Activated naive CD8-positive, alpha-beta T cell treated with anti-CD3 and anti-CD28 coated beads, Interleukin-2, amount 50 U/mL, for 16 hours (primary cell): ENCODE measurements around the gene GGA2.
"Not testable (repeated sequence)": the region's sequence is repeated elsewhere in the genome, so short reads cannot be mapped to it uniquely, and the experiment has no call there.

Source experiments
- DNase-seq: peaks from one replicate; pipeline ENCODE4 v3.0.0-alpha.2; 2020; ENCODE audit warnings: low read depth, low spot score

The GGA2 gene

GRCh38 chr16:23523876-23524385 lies 13.6 kb upstream of the GGA2 start:
- no peak for DNase-seq

GRCh38 chr16:23523321-23523720 lies 13.0 kb upstream of the GGA2 start:
- DNase-seq, result no peak

- DNase-seq, result no peak
Measured at GRCh38 chr16:23521965-23522364, 11.7 kb upstream of the GGA2 start.

- DNase-seq, result no peak
Measured at GRCh38 chr16:23521037-23521743, 10.9 kb upstream of the GGA2 start.

- no peak for DNase-seq
Measured at GRCh38 chr16:23520500-23520899, 10.2 kb upstream of the GGA2 start.

- DNase-seq, result no peak
Measured at GRCh38 chr16:23519282-23519681, 9.0 kb upstream of the GGA2 start.

- DNase-seq, result no peak
Measured at GRCh38 chr16:23518435-23518891, 8.2 kb upstream of the GGA2 start.

GRCh38 chr16:23516366-23517137 lies 6.3 kb upstream of the GGA2 start:
- DNase-seq, result no peak

GRCh38 chr16:23515881-23516280 lies 5.6 kb upstream of the GGA2 start:
- DNase-seq, result no peak

- no peak for DNase-seq
Measured at GRCh38 chr16:23514381-23515152, 4.3 kb upstream of the GGA2 start.

- DNase-seq, result no peak
Measured at GRCh38 chr16:23512168-23512695, 1.9 kb upstream of the GGA2 start.

GRCh38 chr16:23511731-23512130 lies 1.4 kb upstream of the GGA2 start:
- no peak for DNase-seq

- DNase-seq, result not testable (repeated sequence)
Measured at GRCh38 chr16:23510915-23511270, 599 bp upstream of the GGA2 start.

GRCh38 chr16:23509782-23510163 lies 521 bp downstream of the GGA2 start:
- DNase-seq, result no peak

- DNase-seq, result no peak
Measured at GRCh38 chr16:23509441-23509754, 896 bp downstream of the GGA2 start.

- no peak for DNase-seq
Measured at GRCh38 chr16:23508589-23509440, 1.5 kb downstream of the GGA2 start.

- DNase-seq, result no peak
Measured at GRCh38 chr16:23506606-23506994, 3.7 kb downstream of the GGA2 start.

- DNase-seq, result no peak
Measured at GRCh38 chr16:23505671-23506605, 4.4 kb downstream of the GGA2 start.

- no peak for DNase-seq
Measured at GRCh38 chr16:23505180-23505665, 5.1 kb downstream of the GGA2 start.
